ENCODE measurements around the gene DUSP22.

DNA sequence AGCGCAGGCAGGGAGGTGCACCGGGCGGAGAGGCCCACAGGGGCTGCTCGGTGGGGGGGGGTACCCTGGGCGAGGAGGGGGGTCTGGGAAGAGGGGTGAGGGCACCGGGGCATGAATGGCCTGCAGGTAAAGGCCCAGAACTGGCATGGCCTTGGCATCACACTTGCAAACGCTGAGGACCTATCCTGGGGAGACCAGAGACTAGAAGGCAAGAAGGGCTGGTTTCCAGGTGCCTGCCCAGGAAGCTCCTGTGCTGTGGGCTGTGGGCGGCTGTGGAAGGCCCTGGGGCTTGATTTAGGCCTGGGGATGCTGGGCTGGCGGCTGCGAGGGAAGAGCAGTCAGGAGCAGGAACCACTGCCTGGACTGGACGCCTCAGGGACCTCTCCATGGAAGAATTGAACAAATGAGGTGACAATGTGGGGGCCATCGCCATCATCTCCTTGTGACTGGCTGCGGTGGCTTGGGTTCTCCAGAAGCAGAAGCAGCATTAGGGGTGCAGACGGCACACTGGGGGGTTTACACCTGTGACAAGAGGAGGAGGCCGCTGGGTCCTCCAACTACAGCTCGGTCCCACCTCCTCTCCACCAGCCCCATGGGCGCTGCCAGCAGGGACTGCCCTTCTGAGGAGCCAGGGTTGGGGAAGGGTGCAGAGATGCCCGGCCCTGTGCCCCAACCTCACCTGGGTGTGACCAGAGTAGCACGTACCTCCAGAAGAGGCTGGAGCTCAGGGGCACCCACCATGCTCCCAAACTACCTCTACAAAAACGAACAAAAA lies 67.2 kb downstream of the DUSP22 start:
- TF ChIP-seq, protein P1, sequence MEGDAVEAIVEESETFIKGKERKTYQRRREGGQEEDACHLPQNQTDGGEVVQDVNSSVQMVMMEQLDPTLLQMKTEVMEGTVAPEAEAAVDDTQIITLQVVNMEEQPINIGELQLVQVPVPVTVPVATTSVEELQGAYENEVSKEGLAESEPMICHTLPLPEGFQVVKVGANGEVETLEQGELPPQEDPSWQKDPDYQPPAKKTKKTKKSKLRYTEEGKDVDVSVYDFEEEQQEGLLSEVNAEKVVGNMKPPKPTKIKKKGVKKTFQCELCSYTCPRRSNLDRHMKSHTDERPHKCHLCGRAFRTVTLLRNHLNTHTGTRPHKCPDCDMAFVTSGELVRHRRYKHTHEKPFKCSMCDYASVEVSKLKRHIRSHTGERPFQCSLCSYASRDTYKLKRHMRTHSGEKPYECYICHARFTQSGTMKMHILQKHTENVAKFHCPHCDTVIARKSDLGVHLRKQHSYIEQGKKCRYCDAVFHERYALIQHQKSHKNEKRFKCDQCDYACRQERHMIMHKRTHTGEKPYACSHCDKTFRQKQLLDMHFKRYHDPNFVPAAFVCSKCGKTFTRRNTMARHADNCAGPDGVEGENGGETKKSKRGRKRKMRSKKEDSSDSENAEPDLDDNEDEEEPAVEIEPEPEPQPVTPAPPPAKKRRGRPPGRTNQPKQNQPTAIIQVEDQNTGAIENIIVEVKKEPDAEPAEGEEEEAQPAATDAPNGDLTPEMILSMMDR (IDR thresholded peaks at IDR 0.05), result no peak
- no peak for TF ChIP-seq POLR2AphosphoS5 (IDR thresholded peaks at IDR 0.05; ENCODE audit: low read depth, low read length)
- no peak for TF ChIP-seq TCF7L2 (IDR thresholded peaks at IDR 0.05; ENCODE audit: low read depth, low read length)
